ENCODE results near the gene WDR7. TPM values are rescaled to one million over a fixed set of nuclear protein-coding genes. Genes with fewer than 3 reads are reported as not detected.

The WDR7 gene
- total RNA-seq, 6 experiments from 2014 or later = 10.4 to 18.8 (median 15.3) TPM

DNA sequence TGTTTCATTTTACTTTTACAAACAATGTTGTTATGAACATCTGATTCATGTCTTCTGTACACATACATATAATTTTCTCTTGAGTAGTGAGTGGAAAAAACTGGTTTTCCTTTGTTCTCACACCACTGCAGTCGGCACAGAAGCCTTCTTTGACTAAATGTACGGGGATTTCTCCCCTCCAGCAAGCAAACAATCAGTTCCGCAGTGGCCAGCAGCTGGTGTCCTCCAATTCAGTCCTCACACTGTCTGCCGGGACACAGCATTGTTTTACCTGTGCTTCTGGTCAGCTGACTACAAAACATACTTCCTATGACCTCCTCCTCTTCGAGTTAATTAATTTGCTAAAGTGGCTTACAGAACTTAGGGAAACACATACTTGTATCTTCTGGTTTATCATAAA is 202.8 kb downstream of the WDR7 start:
- 87% methylated on average over 3 of the region's 5 CpGs for WGBS (ENCODE audit: insufficient coverage, low coverage, low lambda C conversion rate, missing lambda C conversion rate)
- Histone ChIP-seq H3K36me3 (no peaks in the 10 kb centered on the region), H3K4me1 (no peaks in the 10 kb centered on the region), H3K27ac (no peak overlapping the region), H3K27me3 (no peaks in the 10 kb centered on the region), H3K9me3 (no peaks in the 10 kb centered on the region), H3K4me3 (no peak overlapping the region)
- ATAC-seq = no peak
- TF ChIP-seq, protein P1, sequence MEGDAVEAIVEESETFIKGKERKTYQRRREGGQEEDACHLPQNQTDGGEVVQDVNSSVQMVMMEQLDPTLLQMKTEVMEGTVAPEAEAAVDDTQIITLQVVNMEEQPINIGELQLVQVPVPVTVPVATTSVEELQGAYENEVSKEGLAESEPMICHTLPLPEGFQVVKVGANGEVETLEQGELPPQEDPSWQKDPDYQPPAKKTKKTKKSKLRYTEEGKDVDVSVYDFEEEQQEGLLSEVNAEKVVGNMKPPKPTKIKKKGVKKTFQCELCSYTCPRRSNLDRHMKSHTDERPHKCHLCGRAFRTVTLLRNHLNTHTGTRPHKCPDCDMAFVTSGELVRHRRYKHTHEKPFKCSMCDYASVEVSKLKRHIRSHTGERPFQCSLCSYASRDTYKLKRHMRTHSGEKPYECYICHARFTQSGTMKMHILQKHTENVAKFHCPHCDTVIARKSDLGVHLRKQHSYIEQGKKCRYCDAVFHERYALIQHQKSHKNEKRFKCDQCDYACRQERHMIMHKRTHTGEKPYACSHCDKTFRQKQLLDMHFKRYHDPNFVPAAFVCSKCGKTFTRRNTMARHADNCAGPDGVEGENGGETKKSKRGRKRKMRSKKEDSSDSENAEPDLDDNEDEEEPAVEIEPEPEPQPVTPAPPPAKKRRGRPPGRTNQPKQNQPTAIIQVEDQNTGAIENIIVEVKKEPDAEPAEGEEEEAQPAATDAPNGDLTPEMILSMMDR (IDR thresholded peaks at IDR 0.05) = no peak
- no peak for TF ChIP-seq POLR2A (IDR thresholded peaks at IDR 0.05)
- DNase-seq = no peak
- intact Hi-C loops (cut with DNase I) = no loop called here

DNA sequence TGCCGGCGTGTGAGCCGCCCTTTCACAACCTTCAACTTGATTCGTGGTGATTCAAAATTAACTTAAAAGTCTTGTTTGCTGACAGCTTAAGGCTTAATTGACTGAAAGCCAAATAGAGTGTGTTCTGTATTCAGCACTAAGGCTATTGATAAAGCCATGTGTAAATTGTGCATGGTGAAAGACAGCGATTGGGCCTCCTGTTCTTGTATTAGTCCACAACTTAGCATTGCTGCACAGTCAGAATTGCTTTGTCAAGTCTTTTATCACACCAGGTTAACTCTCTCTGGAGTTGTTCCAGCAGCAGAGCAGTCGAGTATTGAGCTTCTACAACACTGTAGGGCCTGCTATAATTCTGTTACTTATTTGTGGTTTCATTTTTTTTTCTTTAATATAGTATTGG is 210.1 kb downstream of the WDR7 start:
- H3K4me1 ChIP-seq = no peaks in the 10 kb centered on the region
- H3K27me3 ChIP-seq = no peaks in the 10 kb centered on the region
- H3K27ac ChIP-seq = no peak overlapping the region
- peak; percentile 65 to 80 (median 70) for ATAC-seq
- intact Hi-C loops (cut with DNase I) = no loop called here
- H3K4me3 ChIP-seq = no peak overlapping the region
- WGBS (ENCODE audit: insufficient coverage, low coverage, low lambda C conversion rate, missing lambda C conversion rate) = 34% methylated on average over 6 of the region's 6 CpGs
- TF ChIP-seq, protein P1 (IDR thresholded peaks at IDR 0.05) = no peak
- no peak for TF ChIP-seq POLR2A (IDR thresholded peaks at IDR 0.05)
- no peak for DNase-seq
- H3K36me3 ChIP-seq = no peaks in the 10 kb centered on the region
- H3K9me3 ChIP-seq = no peaks in the 10 kb centered on the region

DNA sequence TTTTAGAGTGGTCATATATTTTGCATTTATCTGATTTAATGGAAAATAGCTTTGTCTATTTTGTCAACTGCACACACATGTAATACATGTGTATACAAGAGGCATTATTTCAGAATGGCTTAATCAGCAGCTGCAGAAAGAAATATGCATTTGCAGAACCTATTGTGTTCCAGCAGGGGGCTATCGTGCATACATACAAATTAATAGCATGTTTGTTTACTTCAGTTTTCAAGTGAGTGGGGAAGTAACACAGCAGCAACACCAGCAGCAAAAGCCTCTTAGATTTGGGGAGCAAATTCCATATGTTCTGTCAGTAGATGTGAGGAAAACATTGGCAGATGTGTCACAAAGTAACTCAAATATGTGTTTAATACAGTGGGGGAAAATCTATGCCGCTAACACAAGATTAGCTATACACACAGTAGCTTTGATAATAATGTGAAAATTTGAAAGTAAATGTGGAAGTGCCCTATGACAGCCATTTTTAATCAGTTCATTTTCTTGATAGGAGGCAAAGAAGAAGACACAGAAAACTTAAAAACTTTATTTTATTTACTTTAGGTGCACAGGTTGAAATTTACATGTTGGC is 218.1 kb downstream of the WDR7 start:
- peaks cover 0 to 23% (median 3%) of the 10 kb centered on the region in 4 donors for H3K4me1 ChIP-seq
- intact Hi-C loops (cut with DNase I) = no loop called here
- no peak for TF ChIP-seq POLR2A (IDR thresholded peaks at IDR 0.05)
- TF ChIP-seq, protein P1 (IDR thresholded peaks at IDR 0.05) = peak; percentile 74 to 82 (median 79)
- peak; percentile 85 to 90 (median 87) for ATAC-seq
- DNase-seq = no peak
- H3K27ac ChIP-seq = no peak overlapping the region
- no peaks in the 10 kb centered on the region for H3K27me3 ChIP-seq
- 21% methylated on average over 2 of the region's 2 CpGs for WGBS (ENCODE audit: insufficient coverage, low coverage, low lambda C conversion rate, missing lambda C conversion rate)
- H3K36me3 ChIP-seq = no peaks in the 10 kb centered on the region
- H3K4me3 ChIP-seq = no peak overlapping the region
- no peaks in the 10 kb centered on the region for H3K9me3 ChIP-seq

DNA sequence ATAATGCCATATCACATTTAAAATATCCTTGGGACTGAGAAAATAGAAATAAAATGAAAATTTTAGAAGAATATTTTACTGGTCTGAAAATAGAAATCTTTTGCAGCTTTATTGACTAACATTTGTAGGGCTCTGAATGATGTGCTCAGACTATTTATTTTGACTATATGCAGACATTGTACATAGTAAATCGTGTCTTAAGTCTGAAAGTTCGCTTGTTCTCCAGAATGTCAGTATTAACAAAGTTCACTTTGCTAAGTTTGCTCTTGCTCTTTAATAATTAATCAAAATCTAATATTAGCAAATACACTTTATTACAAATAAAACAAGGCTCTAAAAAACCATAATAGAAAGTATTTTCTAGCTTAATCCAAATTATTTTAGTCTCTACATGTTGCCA is 219.8 kb downstream of the WDR7 start:
- ATAC-seq (peak in 2 of 4 donors; percentile 49 to 51), DNase-seq (no peak)
- Histone ChIP-seq H3K27me3 (no peaks in the 10 kb centered on the region), H3K27ac (peak overlapping the region in 1 of 3 donors; percentile 24), H3K36me3 (no peaks in the 10 kb centered on the region), H3K9me3 (no peaks in the 10 kb centered on the region), H3K4me3 (no peak overlapping the region), H3K4me1 (peaks cover 0 to 23% (median 3%) of the 10 kb centered on the region in 4 donors)
- intact Hi-C loops (cut with DNase I) = no loop called here
- WGBS (ENCODE audit: insufficient coverage, low coverage, low lambda C conversion rate, missing lambda C conversion rate) = 14% methylated on average over 2 of the region's 2 CpGs
- no peak for TF ChIP-seq POLR2A (IDR thresholded peaks at IDR 0.05)
- TF ChIP-seq, protein P1 (IDR thresholded peaks at IDR 0.05) = no peak
